ENCODE measurements around the gene TTLL11. TPM values are rescaled to one million over a fixed set of nuclear protein-coding genes. Genes with fewer than 3 reads are reported as not detected.

The TTLL11 gene
- total RNA-seq, 3 donors from 2014 or later: 6.0 to 22.2 (median 6.4) TPM

DNA sequence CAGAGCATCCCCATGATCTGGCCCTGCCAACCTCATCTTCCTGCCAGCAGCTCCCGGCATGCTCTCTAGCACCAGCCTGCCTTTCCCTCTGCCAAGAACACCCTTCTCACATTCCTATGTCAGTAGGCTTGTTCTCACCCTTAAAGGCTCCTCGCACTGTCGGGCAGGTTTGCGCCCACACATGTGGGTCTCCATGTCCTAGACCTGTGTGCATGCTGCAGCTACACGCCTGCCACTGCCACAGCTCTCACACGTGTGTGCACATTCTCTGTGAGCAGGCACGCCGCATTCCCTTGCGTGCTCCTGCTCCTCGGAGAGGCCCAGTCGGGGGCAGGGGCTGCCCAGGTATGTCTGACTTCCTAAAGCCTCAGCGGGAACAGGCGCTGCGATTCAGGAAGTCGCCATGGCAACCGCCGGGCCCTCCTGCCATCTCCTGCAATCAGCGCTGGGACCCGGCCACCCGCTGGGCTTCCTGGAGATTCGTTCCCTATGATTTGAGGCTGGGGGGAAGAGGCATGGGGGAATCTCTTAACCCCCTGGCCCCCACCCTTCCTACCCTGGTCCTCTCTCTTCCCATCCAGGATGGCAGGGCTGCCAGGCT is 38.4 kb upstream of the TTLL11 start:
- TF ChIP-seq, protein P1, sequence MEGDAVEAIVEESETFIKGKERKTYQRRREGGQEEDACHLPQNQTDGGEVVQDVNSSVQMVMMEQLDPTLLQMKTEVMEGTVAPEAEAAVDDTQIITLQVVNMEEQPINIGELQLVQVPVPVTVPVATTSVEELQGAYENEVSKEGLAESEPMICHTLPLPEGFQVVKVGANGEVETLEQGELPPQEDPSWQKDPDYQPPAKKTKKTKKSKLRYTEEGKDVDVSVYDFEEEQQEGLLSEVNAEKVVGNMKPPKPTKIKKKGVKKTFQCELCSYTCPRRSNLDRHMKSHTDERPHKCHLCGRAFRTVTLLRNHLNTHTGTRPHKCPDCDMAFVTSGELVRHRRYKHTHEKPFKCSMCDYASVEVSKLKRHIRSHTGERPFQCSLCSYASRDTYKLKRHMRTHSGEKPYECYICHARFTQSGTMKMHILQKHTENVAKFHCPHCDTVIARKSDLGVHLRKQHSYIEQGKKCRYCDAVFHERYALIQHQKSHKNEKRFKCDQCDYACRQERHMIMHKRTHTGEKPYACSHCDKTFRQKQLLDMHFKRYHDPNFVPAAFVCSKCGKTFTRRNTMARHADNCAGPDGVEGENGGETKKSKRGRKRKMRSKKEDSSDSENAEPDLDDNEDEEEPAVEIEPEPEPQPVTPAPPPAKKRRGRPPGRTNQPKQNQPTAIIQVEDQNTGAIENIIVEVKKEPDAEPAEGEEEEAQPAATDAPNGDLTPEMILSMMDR (IDR thresholded peaks at IDR 0.05): no peak
- Histone ChIP-seq H3K9me3 (no peaks in the 10 kb centered on the region), H3K36me3 (ENCODE audit: low read depth) (no peaks in the 10 kb centered on the region), H3K4me1 (ENCODE audit: low read depth) (no peaks in the 10 kb centered on the region), H3K4me3 (no peak overlapping the region)
- intact Hi-C loops (cut with DNase I, micrococcal nuclease): no loop called here
- no peak for DNase-seq
- ATAC-seq: no peak

DNA sequence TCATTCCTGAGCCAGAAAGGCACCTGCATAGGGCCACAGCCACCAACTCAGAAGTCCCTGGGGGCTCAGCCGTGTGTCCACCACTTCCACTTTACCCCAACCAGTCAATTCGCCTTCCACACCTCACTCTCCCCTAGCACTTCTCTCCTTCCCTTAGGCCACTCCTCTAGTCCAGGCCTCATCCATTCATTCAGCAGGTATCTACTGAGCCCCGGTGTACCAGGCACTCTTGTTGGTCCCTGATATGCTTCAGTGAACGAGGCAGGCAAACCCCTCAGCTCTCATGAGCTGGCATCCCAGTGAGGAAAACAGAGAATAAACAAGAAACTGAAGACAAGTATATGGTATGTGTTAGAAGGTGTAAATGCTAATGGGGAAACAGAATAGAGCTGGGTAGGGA is 37.7 kb upstream of the TTLL11 start:
- DNase-seq (no peak), ATAC-seq (no peak)
- Histone ChIP-seq H3K36me3 (ENCODE audit: low read depth) (no peaks in the 10 kb centered on the region), H3K4me3 (no peak overlapping the region), H3K9me3 (no peaks in the 10 kb centered on the region), H3K4me1 (ENCODE audit: low read depth) (no peaks in the 10 kb centered on the region)
- TF ChIP-seq, protein P1 (IDR thresholded peaks at IDR 0.05): no peak
- intact Hi-C loops (cut with DNase I, micrococcal nuclease): no loop called here

DNA sequence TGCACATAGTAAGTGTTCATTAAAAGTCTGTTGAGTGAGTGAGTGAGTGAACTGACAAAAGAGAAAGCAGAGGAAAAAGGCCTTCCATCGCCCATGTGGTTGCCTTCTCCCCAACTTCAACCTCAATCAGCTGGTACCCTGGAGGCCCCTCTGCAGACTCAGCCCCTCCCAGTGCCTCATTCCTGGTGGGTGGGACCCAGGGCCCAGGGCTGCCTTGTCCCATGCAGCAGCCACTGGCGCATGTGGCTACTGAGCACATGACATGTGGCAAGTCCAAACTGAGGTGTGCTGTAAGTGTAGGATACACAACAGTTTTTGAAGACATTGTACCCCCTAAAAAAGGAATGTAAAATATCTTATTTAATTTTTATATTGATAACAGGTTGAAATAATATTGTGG is 36.9 kb upstream of the TTLL11 start:
- H3K4me1 ChIP-seq (ENCODE audit: low read depth): no peaks in the 10 kb centered on the region
- intact Hi-C loops (cut with DNase I, micrococcal nuclease): loop anchor here in 1 of 2 donors (10.0 kb wide), 1 partner anchor 685 kb away; no protein-coding TSS in a partner anchor
- TF ChIP-seq, protein P1 (IDR thresholded peaks at IDR 0.05): no peak
- ATAC-seq (no peak), DNase-seq (no peak)
- no peak overlapping the region for H3K4me3 ChIP-seq
- H3K36me3 ChIP-seq (ENCODE audit: low read depth): no peaks in the 10 kb centered on the region
- H3K9me3 ChIP-seq: no peaks in the 10 kb centered on the region

DNA sequence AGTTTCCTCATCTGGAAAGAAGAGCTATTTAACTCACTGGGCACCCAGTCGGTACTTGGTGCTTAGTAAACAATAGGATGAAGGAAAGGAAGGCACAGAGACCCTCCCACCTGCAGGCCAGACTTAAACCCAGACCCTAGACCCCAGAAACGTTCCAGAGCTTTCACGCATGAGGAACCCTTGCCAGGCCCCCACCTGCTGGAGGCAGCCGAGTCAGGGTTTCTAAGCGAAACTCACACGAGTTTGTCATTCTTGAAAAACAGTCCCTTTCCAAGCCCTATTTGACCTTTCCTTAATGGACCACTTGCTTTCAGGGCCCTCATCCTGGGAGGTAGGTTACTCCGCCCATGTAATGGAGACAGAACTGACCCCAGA is 35.8 kb upstream of the TTLL11 start:
- intact Hi-C loops (cut with DNase I, micrococcal nuclease): loop anchor here in 1 of 2 donors (10.0 kb wide), 1 partner anchor 686 kb away; no protein-coding TSS in a partner anchor
- ATAC-seq (no peak), DNase-seq (no peak)

DNA sequence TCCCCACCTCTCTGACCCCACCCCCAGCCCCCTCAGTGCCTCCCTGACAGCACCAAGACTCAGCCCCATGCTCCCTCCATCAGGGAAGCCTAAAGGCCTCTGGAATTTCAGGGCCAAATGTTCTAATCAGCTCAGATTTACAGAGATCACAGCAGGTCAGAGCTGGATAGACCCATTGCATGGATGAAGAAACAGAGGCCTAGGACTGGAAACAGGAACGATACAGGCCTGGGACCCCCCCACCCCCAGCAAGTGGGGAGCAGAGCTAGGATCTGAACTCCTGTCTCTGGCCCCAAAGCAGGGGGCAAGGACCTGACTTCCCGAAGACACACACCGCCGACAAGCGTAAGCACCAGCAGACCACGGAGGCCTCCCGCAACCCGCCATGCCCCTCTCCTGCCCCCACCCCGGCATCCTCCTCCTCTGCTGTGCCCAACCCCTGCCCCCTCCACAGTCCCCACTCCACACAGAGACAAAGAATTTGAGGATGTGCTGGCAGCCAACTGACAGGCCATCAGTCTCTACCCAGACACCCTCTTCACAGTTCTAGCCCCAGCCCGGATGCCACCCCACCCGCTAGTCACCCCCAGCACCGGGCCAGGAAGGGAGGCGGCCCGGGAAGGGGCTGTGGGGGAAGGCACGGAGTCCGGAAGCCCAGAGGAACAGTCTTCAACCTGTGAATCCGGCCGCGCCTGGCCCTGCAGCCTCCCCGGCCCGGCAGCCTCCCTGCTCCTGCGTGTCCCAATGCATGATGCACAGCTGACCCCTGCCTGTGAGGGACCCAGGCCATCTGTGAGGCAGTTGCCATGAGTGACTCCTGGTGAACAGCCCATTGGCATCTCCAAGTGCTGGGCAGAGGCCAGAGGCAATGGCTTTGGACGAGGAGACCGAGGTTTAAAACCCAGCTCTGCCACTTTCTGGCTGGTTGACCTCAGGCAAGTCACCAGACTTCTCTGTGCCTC is 35.2 kb upstream of the TTLL11 start:
- intact Hi-C loops (cut with DNase I, micrococcal nuclease): loop anchor here in 1 of 2 donors (10.0 kb wide), 1 partner anchor 687 kb away; no protein-coding TSS in a partner anchor
- Histone ChIP-seq H3K9me3 (no peaks in the 10 kb centered on the region), H3K4me3 (no peak overlapping the region), H3K4me1 (ENCODE audit: low read depth) (no peaks in the 10 kb centered on the region), H3K36me3 (ENCODE audit: low read depth) (no peaks in the 10 kb centered on the region)
- DNase-seq (no peak), ATAC-seq (no peak)
- TF ChIP-seq, protein P1 (IDR thresholded peaks at IDR 0.05): no peak

More for the DNA sequence above, 35.8 kb upstream of the TTLL11 start:
- Histone ChIP-seq H3K4me1 (ENCODE audit: low read depth) (no peaks in the 10 kb centered on the region), H3K36me3 (ENCODE audit: low read depth) (no peaks in the 10 kb centered on the region), H3K4me3 (no peak overlapping the region), H3K9me3 (no peaks in the 10 kb centered on the region)
- TF ChIP-seq, protein P1 (IDR thresholded peaks at IDR 0.05): no peak

Data from mucosa of descending colon (tissue), 3 donors.